Neural progenitor cell (in vitro differentiated cells): ENCODE measurements around the gene PBX1.

ENCODE experiments used
- CTCF ChIP-seq: fragments of 200-600 bp; sonication (generic); IDR thresholded peaks from 2 replicates; pipeline ENCODE4 v1.5.1; 2017; ENCODE audit warnings: antibody characterized with exemption, mild to moderate bottlenecking
- EZH2 ChIP-seq: fragments of 200-600 bp; sonication (generic); IDR thresholded peaks from 2 replicates; pipeline ENCODE4 v1.6.1; 2017; ENCODE audit warnings: antibody characterized with exemption, mild to moderate bottlenecking, moderate library complexity
- EZH2phosphoT487 ChIP-seq: fragments of 200-600 bp; sonication (generic); IDR thresholded peaks from 2 replicates; pipeline ENCODE4 v1.6.1; 2017; ENCODE audit warnings: antibody characterized with exemption

GRCh38 chr1:164589961-164590507 is 31.1 kb downstream of the PBX1 start:
- no peak for TF ChIP-seq CTCF
- no peak for TF ChIP-seq EZH2
- TF ChIP-seq EZH2phosphoT487 = no peak
